Upper lobe of right lung (tissue), 1 donor: ENCODE measurements around the gene OTUD7B. TPM values are rescaled to one million over a fixed set of nuclear protein-coding genes. Genes with fewer than 3 reads are reported as not detected.
A peak's percentile ranks its signal among the peaks of the same experiment; 100 is the strongest.
"Not testable (repeated sequence)": the region's sequence is repeated elsewhere in the genome, so short reads cannot be mapped to it uniquely, and the experiment has no call there.

Source experiments
- ATAC-seq: fragments of 200-7000 bp; cut with Tn5 transposase; one replicate; pipeline ENCODE4 v1.9.1; 2020; ENCODE audit warnings: mild to moderate bottlenecking, moderate library complexity
- DNase-seq: peaks from one replicate; pipeline ENCODE4 v3.0.0-alpha.2; 2020
- H3K27ac ChIP-seq: fragments of 200-600 bp; one replicate; pipeline ENCODE4 v1.8.0; 2022
- H3K27me3 ChIP-seq: fragments of 200-600 bp; one replicate; pipeline ENCODE4 v1.8.0; 2022; ENCODE audit warnings: mild to moderate bottlenecking
- H3K36me3 ChIP-seq: fragments of 200-600 bp; one replicate; pipeline ENCODE4 v1.8.0; 2022
- H3K4me1 ChIP-seq: fragments of 200-600 bp; one replicate; pipeline ENCODE4 v1.8.0; 2022
- H3K4me3 ChIP-seq: fragments of 200-600 bp; one replicate; pipeline ENCODE4 v1.8.0; 2022; ENCODE audit warnings: mild to moderate bottlenecking
- H3K9me3 ChIP-seq: fragments of 200-600 bp; one replicate; pipeline ENCODE4 v1.8.0; 2022
- CTCF ChIP-seq: fragments of 200-600 bp; IDR thresholded peaks from one replicate; pipeline ENCODE4 v1.8.0; 2022; ENCODE audit warnings: antibody characterized with exemption
- intact Hi-C: fragments of 100-400 bp; cut with DNase I; formaldehyde crosslinking; loops from one replicate; pipeline ENCODE4 v1.11.0; 2022
- total RNA-seq: library from RNA; stranded (reverse); fragmentation: NEBNext Ultra II Directional; extraction: Animal tissue kit (Norgen Biotek cat#: 25700); gene quantifications from one replicate; pipeline ENCODE4 v1.2.1, GENCODE V29; 2021
- donor health status: DM: no; HTN: yes; CAD: no; lungs with severe emphysema.

Gene OTUD7B
- total RNA-seq, 1 donor from 2014 or later: 35.3 TPM

- no peak overlapping the region for H3K4me3 ChIP-seq
- ATAC-seq: no peak
- no peaks in the 10 kb centered on the region for H3K27me3 ChIP-seq
- TF ChIP-seq CTCF: no peak
- DNase-seq: no peak
- H3K27ac ChIP-seq: no peak overlapping the region
- H3K4me1 ChIP-seq: peaks cover 22% of the 10 kb centered on the region
- peaks cover 62% of the 10 kb centered on the region for H3K36me3 ChIP-seq
- intact Hi-C loops: no loop called here
- no peaks in the 10 kb centered on the region for H3K9me3 ChIP-seq
Measured at GRCh38 chr1:149965440-149965839, 45.1 kb downstream of the OTUD7B start.

- Histone ChIP-seq H3K27me3 (no peaks in the 10 kb centered on the region), H3K9me3 (no peaks in the 10 kb centered on the region), H3K4me1 (peaks cover 22% of the 10 kb centered on the region), H3K27ac (peak overlapping the region; percentile 70), H3K4me3 (no peak overlapping the region), H3K36me3 (peaks cover 61% of the 10 kb centered on the region)
- no peak for TF ChIP-seq CTCF
- DNase-seq (no peak), ATAC-seq (no peak)
- intact Hi-C loops: no loop called here
Measured at GRCh38 chr1:149963358-149963757, 47.2 kb downstream of the OTUD7B start.

GRCh38 chr1:149962736-149963135 lies 47.8 kb downstream of the OTUD7B start:
- TF ChIP-seq CTCF: no peak
- intact Hi-C loops: no loop called here
- peaks cover 64% of the 10 kb centered on the region for H3K36me3 ChIP-seq
- no peaks in the 10 kb centered on the region for H3K27me3 ChIP-seq
- DNase-seq (no peak), ATAC-seq (no peak)
- H3K4me1 ChIP-seq: peaks cover 22% of the 10 kb centered on the region
- no peaks in the 10 kb centered on the region for H3K9me3 ChIP-seq
- H3K4me3 ChIP-seq: no peak overlapping the region
- peak overlapping the region; percentile 70 for H3K27ac ChIP-seq

- Histone ChIP-seq H3K4me3 (no peak overlapping the region), H3K36me3 (peaks cover 63% of the 10 kb centered on the region), H3K4me1 (peaks cover 22% of the 10 kb centered on the region), H3K27ac (peak overlapping the region; percentile 70), H3K27me3 (no peaks in the 10 kb centered on the region), H3K9me3 (no peaks in the 10 kb centered on the region)
- intact Hi-C loops: no loop called here
- DNase-seq (no peak), ATAC-seq (peak; percentile 98)
- TF ChIP-seq CTCF: peak; percentile 84
Measured at GRCh38 chr1:149962039-149962647, 48.4 kb downstream of the OTUD7B start.

- H3K9me3 ChIP-seq, H3K27ac ChIP-seq, DNase-seq, H3K4me3 ChIP-seq, ATAC-seq, H3K27me3 ChIP-seq, H3K4me1 ChIP-seq: not testable (repeated sequence)
- peaks cover 33% of the 10 kb centered on the region for H3K36me3 ChIP-seq
- intact Hi-C loops: loop anchor here (5.0 kb wide), 1 partner anchor 100 kb away; no protein-coding TSS in a partner anchor
Measured at GRCh38 chr1:149957548-149957947, 53.0 kb downstream of the OTUD7B start.

- H3K27me3 ChIP-seq: no peaks in the 10 kb centered on the region
- ATAC-seq (no peak), DNase-seq (no peak)
- TF ChIP-seq CTCF: no peak
- no peaks in the 10 kb centered on the region for H3K9me3 ChIP-seq
- H3K36me3 ChIP-seq: peaks cover 52% of the 10 kb centered on the region
- no peak overlapping the region for H3K4me3 ChIP-seq
- no peaks in the 10 kb centered on the region for H3K4me1 ChIP-seq
- no peak overlapping the region for H3K27ac ChIP-seq
- intact Hi-C loops: no loop called here
Measured at GRCh38 chr1:149949911-149950310, 60.6 kb downstream of the OTUD7B start.
